HG03139 (cell line): Measurements from ENCODE around the gene PRAMEF2.
"Not testable (repeated sequence)": the region's sequence is repeated elsewhere in the genome, so short reads cannot be mapped to it uniquely, and the experiment has no call there.

Experiments
- ATAC-seq: cut with Tn5 transposase; IDR thresholded peaks from one replicate; pipeline ENCODE4 v1.9.1; 2021; ENCODE audit not compliant: unreplicated experiment

PRAMEF2 gene

GRCh38 chr1:12856786-12857185, at the start of gene PRAMEF2:
Gene PRAMEF2, plus strand, starts transcription at chr1:12857086. Its CDS starts 1,924 bp downstream, at chr1:12859010.
- ATAC-seq: not testable (repeated sequence)

DNA sequence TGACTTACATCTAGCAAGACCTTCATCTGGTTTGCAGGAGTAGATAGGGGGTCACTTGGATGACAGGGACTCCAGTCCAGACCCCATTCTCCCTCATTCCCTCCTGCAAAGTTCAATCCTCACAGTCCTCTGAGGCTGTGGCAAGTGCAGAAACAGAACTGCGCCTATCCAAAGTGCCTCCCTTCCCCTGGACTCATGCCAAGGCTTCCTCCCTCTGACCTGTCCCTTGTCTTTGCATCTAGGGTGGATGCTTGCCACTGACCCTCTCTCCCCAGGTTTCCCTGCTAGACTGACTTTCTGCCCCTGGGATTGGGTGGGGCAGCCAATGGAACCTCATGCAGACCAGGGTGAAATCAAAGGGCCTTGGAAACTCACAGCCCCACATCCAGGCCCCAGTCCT, 47.0 kb upstream of the PRAMEF2 start:
- ATAC-seq: no peak

DNA sequence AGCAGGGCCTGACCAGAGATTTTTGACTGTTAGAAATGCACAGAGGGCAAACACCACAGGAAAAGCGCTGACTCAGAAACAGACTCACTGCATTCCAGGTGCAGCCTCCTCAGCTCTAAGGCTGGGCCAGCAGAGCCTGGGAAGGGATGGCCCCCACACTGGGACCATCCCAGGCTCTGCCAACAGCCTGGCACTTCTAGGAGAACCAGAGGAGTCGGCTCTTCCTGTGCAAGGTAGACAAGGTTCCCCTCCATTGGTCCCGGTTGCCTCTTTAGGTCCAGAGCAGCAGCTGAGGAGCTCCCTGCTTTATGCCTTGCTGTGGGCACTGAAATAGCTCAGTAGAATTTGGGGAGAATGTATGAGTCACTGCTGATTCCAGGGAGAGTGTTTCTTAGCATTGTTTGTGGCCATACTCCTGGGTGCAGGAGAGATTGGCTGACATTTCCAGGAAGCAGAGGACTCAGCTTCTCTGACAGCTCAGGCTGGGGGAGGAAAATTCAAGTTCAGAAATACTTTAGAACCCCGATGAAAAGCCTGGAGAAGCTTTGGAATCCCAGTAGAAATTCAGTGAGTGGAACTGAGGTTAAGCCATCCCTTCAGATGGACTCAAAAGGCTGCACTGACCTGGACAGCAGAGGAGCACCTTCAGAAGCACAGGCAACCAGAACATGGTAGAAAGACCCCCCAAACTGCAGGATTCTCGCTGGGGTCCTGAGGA, 46.0 kb upstream of the PRAMEF2 start:
- no peak for ATAC-seq

GRCh38 chr1:12811409-12811784, 45.5 kb upstream of the PRAMEF2 start:
- ATAC-seq: no peak

- ATAC-seq: not testable (repeated sequence)
Observed at GRCh38 chr1:12819061-12819460, 37.8 kb upstream of the PRAMEF2 start.

DNA sequence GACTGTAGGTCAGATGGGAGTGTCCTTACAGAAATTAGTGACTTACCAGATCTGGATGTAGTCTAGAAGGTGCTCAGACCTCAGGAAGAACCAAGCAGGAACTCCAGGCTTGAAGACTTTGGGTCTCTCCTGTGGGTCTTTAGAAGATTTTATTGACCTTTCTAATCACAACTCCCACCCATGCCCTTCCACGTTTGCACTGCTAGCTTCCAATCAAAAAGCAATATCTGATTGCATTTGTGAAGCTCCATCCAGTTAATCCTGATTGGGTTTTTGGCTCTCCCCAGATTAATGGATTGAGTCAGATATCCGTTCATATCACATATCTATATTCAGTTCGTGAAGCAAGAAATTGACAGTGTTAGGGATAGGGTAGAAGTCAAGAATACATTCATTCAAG, 25.6 kb upstream of the PRAMEF2 start, which contains the start of gene PRAMEF11:
TSS of gene PRAMEF11 (minus strand) at position 101 of the 400 bp plus-strand sequence. CDS start 2,621 bp downstream, outside the sequence.
- ATAC-seq: not testable (repeated sequence)

- not testable (repeated sequence) for ATAC-seq
Observed at GRCh38 chr1:12833251-12833650, 23.6 kb upstream of the PRAMEF2 start.

GRCh38 chr1:12848620-12849019, 8.3 kb upstream of the PRAMEF2 start, which contains the start of gene HNRNPCL1:
Gene HNRNPCL1, minus strand, starts transcription at chr1:12848720. Its CDS starts 431 bp downstream, at chr1:12848289.
- ATAC-seq: not testable (repeated sequence)

- ATAC-seq: no peak
Observed at GRCh38 chr1:12851779-12852178, 5.1 kb upstream of the PRAMEF2 start.

GRCh38 chr1:12863131-12863880, 6.4 kb downstream of the PRAMEF2 start:
- not testable (repeated sequence) for ATAC-seq

GRCh38 chr1:12878453-12878852, 21.6 kb downstream of the PRAMEF2 start:
- ATAC-seq: not testable (repeated sequence)

DNA sequence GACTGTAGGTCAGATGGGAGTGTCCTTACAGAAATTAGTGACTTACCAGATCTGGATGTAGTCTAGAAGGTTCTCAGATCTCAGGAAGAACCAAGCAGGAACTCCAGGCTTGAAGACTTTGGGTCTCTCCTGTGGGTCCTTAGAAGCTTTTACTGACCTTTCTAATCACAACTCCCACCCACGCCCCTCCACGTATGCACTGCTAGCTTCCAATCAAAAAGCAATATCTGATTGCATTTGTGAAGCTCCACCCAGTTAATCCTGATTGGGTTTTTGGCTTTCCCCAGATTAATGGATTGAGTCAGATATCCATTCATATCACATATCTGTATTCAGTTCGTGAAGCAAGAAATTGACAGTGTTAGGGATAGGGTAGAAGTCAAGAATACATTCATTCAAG, 29.2 kb downstream of the PRAMEF2 start, which contains the start of gene PRAMEF4:
TSS of gene PRAMEF4 (minus strand) at position 101 of the 400 bp plus-strand sequence. CDS start 2,807 bp downstream, outside the sequence.
- ATAC-seq: not testable (repeated sequence)

- ATAC-seq: not testable (repeated sequence)
Observed at GRCh38 chr1:12898170-12898569, 41.3 kb downstream of the PRAMEF2 start, which contains the start of gene PRAMEF10. Gene PRAMEF10, minus strand, starts transcription at chr1:12898270. Its CDS starts 2,423 bp downstream, at chr1:12895847.

- ATAC-seq: not testable (repeated sequence)
Observed at GRCh38 chr1:12899186-12899585, 42.3 kb downstream of the PRAMEF2 start.

DNA sequence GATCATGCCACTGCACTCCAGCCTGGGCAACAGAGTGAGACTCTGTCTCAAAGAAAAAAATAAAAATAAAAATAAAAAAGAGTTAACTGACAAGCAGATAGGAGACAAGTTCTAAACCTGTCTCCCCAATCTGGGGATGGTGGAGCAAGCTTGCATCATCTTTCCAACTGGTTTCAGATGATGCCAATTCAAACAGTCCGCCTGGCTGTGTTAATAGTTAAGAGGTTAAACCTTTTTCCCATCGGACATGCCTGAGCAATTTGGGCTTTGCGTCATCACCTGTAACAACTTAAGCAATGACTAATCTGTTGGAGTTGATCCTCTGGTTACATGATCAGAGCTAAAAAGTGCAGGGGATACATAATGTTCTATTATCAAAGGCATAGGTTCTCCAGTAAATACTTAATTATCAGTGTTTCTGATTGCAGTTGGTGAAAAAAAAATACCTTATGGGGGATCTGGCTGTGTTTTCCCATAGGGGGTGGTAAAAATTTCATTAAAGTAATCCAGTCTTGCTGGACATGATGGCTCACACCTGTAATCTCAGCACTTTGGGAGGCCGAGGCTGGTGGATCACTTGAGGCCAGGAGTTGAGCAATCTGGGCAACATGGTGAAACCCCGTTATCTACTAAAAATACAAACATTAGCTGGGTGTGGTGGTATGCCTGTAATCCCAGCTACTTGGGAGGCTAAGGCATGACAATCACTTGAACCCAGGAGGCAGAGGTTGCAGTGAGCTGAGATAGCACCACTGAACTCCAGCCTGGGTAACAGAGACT, 47.1 kb downstream of the PRAMEF2 start:
- ATAC-seq: not testable (repeated sequence)
